GM18499 (cell line): ENCODE measurements around the gene SYT17.

Experiments
- ATAC-seq: cut with Tn5 transposase; IDR thresholded peaks from one replicate; pipeline ENCODE4 v1.9.1; 2021; ENCODE audit warnings: moderate number of reproducible peaks; ENCODE audit not compliant: insufficient read depth, unreplicated experiment

The SYT17 gene

GRCh38 chr16:19241512-19241911, 73.5 kb downstream of the SYT17 start:
- ATAC-seq: no peak

- ATAC-seq: no peak
Observed at GRCh38 chr16:19242186-19242585, 74.1 kb downstream of the SYT17 start.

- no peak for ATAC-seq
Observed at GRCh38 chr16:19242987-19243575, 75.0 kb downstream of the SYT17 start.

- ATAC-seq: no peak
Observed at GRCh38 chr16:19245326-19245925, 77.4 kb downstream of the SYT17 start.

- no peak for ATAC-seq
Observed at GRCh38 chr16:19252904-19253303, 84.9 kb downstream of the SYT17 start.

- no peak for ATAC-seq
Observed at GRCh38 chr16:19254611-19255010, 86.6 kb downstream of the SYT17 start.

GRCh38 chr16:19264123-19264673, 96.2 kb downstream of the SYT17 start:
- ATAC-seq: no peak

- ATAC-seq: no peak
Observed at GRCh38 chr16:19265380-19265930, 97.4 kb downstream of the SYT17 start.

GRCh38 chr16:19266774-19267173, 98.7 kb downstream of the SYT17 start:
- no peak for ATAC-seq

GRCh38 chr16:19269098-19269497, 101.1 kb downstream of the SYT17 start:
- ATAC-seq: no peak

- no peak for ATAC-seq
Observed at GRCh38 chr16:19274165-19274797, 106.2 kb downstream of the SYT17 start.

- no peak for ATAC-seq
Observed at GRCh38 chr16:19278403-19278802, 110.4 kb downstream of the SYT17 start.

- no peak for ATAC-seq
Observed at GRCh38 chr16:19281246-19281645, 113.2 kb downstream of the SYT17 start.

- ATAC-seq: no peak
Observed at GRCh38 chr16:19282101-19282500, 114.1 kb downstream of the SYT17 start.

- ATAC-seq: no peak
Observed at GRCh38 chr16:19283637-19284036, 115.6 kb downstream of the SYT17 start.

GRCh38 chr16:19284207-19284606, 116.2 kb downstream of the SYT17 start:
- no peak for ATAC-seq

- no peak for ATAC-seq
Observed at GRCh38 chr16:19285431-19285830, 117.4 kb downstream of the SYT17 start, which contains the start of gene CLEC19A. TSS of gene CLEC19A (plus strand) at chr16:19285731. CDS start at chr16:19285852, 121 bp downstream.

- ATAC-seq: no peak
Observed at GRCh38 chr16:19286827-19287226, 118.8 kb downstream of the SYT17 start.

GRCh38 chr16:19287241-19287640, 119.2 kb downstream of the SYT17 start:
- no peak for ATAC-seq

- ATAC-seq: no peak
Observed at GRCh38 chr16:19288872-19289799, 121.1 kb downstream of the SYT17 start.
